Uterus (tissue), 2 donors: ENCODE data around the gene THSD4.

Experiments
- CTCF ChIP-seq, 4 experiments: fragments of 200-600 bp in 2 of 4; fragments of 450-650 bp in 2 of 4; sonication (generic) in 2 of 4; IDR thresholded peaks; one replicate each; pipeline ENCODE4 v1.5.1; 2016 to 2019; ENCODE audit warnings: antibody characterized with exemption in 4 of 4, mild to moderate bottlenecking in 2 of 4, moderate library complexity in 1 of 4
- POLR2A ChIP-seq, 2 donors: fragments of 450-650 bp; IDR thresholded peaks; one replicate each; pipeline ENCODE4 v1.6.1; 2016; ENCODE audit warnings: antibody characterized with exemption in 2 of 2, mild to moderate bottlenecking in 1 of 2, moderate library complexity in 1 of 2

GRCh38 chr15:71485094-71485693 lies 369.9 kb downstream of the THSD4 start:
- peak in 1 of 4 experiments; percentile 13 for TF ChIP-seq CTCF (IDR thresholded peaks at IDR 0.05)
- no peak for TF ChIP-seq POLR2A (IDR thresholded peaks at IDR 0.05)
